ENCODE measurements around the gene CHKA.
A peak's percentile ranks its signal among the peaks of the same experiment; 100 is the strongest.

Gene CHKA

DNA sequence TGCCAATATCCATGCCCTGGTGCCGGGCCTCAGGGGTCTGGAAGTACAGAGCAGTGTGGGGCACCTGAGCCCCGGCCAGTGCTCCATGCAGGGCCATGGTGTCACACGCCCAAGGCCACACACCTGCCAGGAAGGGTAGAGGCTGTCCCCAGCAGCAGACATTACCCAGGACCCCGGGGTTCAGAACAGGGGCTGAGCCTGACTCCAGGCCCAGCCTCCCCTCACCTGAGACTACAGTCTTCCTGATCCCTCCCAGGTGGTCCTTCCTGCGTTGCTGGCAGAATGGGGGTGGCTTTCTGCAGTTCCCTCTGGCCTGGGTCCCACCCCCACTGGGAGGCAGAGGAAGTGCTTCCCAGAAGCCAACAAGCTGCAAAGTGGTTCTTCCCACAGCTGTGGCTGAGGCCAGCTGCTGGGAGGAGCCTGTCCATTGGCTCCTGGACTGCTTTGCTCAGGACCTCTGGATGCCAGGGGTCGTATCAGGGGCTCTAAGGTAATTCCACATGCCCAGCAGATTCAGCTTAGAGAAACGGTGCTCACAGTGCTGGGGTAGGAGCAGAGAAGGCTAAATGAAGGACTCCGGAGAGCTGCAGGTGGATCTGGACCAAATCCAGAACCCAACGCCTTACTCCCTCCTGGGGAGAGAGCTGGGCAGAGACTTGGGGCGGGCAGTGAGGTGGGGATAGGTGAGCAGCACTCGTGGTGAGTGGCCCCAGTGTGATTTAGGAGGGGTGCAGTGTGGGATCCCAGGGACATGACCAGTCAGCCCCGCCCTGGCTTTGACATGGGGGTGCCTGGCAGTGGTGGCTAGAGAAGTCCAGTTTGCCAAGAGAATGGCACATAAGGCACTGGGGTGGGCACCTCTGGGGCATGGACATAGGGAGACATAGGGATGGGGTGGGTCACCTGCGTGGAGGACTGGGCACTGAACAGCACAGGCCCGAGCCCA is 69.7 kb downstream of the CHKA start:
- Mint-ChIP-seq H3K4me3 (no peak overlapping the region), H3K9me3 (no peaks in the 10 kb centered on the region), H3K27me3 (ENCODE audit: low read depth) (no peaks in the 10 kb centered on the region), H3K36me3 (ENCODE audit: low read depth) (peaks cover 4% of the 10 kb centered on the region), H3K4me1 (no peaks in the 10 kb centered on the region), H3K27ac (peak overlapping the region in 1 of 3 experiments; percentile 69)
- TF ChIP-seq, protein P1, sequence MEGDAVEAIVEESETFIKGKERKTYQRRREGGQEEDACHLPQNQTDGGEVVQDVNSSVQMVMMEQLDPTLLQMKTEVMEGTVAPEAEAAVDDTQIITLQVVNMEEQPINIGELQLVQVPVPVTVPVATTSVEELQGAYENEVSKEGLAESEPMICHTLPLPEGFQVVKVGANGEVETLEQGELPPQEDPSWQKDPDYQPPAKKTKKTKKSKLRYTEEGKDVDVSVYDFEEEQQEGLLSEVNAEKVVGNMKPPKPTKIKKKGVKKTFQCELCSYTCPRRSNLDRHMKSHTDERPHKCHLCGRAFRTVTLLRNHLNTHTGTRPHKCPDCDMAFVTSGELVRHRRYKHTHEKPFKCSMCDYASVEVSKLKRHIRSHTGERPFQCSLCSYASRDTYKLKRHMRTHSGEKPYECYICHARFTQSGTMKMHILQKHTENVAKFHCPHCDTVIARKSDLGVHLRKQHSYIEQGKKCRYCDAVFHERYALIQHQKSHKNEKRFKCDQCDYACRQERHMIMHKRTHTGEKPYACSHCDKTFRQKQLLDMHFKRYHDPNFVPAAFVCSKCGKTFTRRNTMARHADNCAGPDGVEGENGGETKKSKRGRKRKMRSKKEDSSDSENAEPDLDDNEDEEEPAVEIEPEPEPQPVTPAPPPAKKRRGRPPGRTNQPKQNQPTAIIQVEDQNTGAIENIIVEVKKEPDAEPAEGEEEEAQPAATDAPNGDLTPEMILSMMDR (IDR thresholded peaks at IDR 0.05; ENCODE audit: unreplicated experiment in 3 of 3), result no peak

DNA sequence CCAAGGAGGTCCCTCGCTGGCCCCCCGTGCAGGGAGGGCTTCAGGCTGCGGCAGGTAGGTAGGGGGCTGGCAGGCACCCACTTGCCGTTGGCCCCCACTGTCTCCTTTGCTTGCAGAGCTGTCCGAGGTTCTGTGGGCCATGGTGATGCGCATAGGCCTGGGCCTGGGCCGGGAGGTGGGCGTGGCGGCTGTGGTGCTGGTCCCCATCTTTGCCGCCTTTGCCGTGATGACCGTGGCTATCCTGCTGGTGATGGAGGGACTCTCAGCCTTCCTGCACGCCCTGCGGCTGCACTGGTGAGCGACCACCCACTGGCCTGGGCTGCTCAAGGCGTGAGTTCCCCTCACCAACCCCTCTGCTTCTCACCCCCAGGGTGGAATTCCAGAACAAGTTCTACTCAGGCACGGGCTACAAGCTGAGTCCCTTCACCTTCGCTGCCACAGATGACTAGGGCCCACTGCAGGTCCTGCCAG is 70.8 kb downstream of the CHKA start:
- Mint-ChIP-seq H3K4me3 (no peak overlapping the region), H3K4me1 (no peaks in the 10 kb centered on the region), H3K36me3 (ENCODE audit: low read depth) (no peaks in the 10 kb centered on the region), H3K27me3 (ENCODE audit: low read depth) (no peaks in the 10 kb centered on the region), H3K27ac (no peak overlapping the region), H3K9me3 (no peaks in the 10 kb centered on the region)
- TF ChIP-seq, protein P1 (IDR thresholded peaks at IDR 0.05; ENCODE audit: unreplicated experiment in 3 of 3), result no peak

DNA sequence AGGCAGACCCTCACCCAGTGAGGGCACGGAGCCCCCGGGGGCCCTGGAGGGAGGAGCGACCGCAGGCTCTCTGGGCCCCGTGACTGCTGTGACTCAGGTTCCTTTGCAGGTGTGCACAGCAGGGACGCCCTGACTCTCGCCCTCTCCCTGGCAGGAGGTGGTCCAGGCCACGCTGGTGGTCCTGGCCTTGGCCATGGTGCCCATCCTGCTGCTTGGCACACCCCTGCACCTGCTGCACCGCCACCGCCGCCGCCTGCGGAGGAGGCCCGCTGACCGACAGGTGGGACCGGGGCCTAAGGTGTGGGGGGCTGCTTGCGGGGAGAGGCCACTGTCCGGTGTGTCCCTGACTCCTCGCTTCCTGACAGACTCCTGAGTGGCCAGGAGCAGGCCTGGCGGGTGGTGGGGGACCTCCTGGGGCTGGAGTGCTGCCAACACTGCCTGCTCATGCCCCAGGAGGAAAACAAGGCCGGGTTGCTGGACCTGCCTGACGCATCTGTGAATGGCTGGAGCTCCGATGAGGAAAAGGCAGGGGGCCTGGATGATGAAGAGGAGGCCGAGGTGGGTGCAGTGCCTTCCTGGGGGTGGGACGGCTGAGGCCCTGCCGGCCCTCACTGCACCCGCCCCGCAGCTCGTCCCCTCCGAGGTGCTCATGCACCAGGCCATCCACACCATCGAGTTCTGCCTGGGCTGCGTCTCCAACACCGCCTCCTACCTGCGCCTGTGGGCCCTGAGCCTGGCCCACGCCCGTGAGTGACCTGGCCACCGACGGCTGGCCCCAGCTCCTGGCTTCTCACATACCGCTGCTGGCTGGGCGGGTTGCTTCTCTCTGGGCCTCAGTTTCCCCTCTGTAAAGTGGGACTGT is 71.4 kb downstream of the CHKA start:
- TF ChIP-seq, protein P1 (IDR thresholded peaks at IDR 0.05; ENCODE audit: unreplicated experiment in 3 of 3), result no peak
- Mint-ChIP-seq H3K36me3 (ENCODE audit: low read depth) (no peaks in the 10 kb centered on the region), H3K9me3 (no peaks in the 10 kb centered on the region), H3K4me1 (no peaks in the 10 kb centered on the region), H3K27me3 (ENCODE audit: low read depth) (no peaks in the 10 kb centered on the region), H3K4me3 (no peak overlapping the region), H3K27ac (no peak overlapping the region)

DNA sequence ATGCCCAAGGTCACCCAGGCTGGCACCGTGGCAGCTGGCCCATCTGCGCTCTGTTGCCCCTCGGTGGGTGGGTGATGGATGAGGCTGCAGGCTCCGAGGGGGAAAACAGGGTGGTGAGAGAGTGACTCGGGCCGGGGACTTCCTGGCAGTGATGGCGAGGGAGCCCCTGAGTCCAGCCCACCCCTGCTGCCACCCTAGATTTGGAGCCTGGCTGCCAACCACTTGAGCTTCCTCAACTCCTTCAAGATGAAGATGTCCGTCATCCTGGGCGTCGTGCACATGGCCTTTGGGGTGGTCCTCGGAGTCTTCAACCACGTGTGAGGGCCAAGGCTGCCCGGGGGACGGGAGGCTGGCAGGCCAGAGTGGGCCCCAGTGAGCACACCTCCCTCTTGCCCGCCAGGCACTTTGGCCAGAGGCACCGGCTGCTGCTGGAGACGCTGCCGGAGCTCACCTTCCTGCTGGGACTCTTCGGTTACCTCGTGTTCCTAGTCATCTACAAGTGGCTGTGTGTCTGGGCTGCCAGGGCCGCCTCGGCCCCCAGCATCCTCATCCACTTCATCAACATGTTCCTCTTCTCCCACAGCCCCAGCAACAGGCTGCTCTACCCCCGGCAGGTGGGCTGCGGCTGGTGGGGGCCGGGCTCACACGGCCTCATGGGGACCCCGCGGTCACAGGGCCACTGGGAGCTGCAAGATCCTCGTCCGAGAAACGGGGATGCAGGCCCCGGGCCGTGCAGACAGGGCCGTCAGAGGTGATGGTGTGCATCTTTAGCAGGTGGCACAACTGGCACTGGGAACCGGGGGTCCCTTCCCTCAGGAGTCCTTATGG is 72.3 kb downstream of the CHKA start:
- Mint-ChIP-seq H3K27me3 (ENCODE audit: low read depth) (no peaks in the 10 kb centered on the region), H3K4me3 (no peak overlapping the region), H3K36me3 (ENCODE audit: low read depth) (no peaks in the 10 kb centered on the region), H3K9me3 (no peaks in the 10 kb centered on the region), H3K4me1 (no peaks in the 10 kb centered on the region), H3K27ac (no peak overlapping the region)
- TF ChIP-seq, protein P1 (IDR thresholded peaks at IDR 0.05; ENCODE audit: unreplicated experiment in 3 of 3), result no peak

DNA sequence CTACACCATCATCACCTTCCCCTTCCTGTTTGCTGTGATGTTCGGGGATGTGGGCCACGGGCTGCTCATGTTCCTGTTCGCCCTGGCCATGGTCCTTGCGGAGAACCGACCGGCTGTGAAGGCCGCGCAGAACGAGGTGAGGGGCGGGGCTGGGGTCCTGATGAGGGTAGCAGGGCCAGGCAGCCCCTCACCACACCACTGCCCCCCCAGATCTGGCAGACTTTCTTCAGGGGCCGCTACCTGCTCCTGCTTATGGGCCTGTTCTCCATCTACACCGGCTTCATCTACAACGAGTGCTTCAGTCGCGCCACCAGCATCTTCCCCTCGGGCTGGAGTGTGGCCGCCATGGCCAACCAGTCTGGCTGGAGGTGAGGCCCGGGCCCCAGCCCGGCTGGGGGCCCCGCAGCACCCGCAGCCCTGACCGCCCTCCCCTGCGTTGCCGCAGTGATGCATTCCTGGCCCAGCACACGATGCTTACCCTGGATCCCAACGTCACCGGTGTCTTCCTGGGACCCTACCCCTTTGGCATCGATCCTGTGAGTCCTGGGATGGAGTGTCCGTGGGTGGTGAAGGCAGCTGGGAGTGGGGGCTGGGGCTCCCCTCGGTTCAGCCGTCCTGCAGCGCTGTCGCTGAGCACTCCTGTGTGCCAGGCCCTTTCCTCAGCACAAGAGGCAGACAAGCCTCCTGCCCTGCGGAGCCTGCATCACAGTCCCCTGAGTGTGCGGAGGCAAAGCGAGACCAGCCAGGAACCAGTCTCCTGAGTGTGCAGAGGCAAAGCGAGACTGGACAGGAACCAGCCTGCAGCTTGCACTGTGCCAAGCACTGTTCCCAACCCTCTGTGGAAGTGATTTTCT is 73.5 kb downstream of the CHKA start:
- Mint-ChIP-seq H3K27me3 (ENCODE audit: low read depth) (no peaks in the 10 kb centered on the region), H3K9me3 (no peaks in the 10 kb centered on the region)

More for the DNA sequence above, 73.5 kb downstream of the CHKA start:
- H3K27ac Mint-ChIP-seq, result no peak overlapping the region
- H3K4me1 Mint-ChIP-seq, result no peaks in the 10 kb centered on the region
- no peaks in the 10 kb centered on the region for H3K36me3 Mint-ChIP-seq (ENCODE audit: low read depth)
- H3K4me3 Mint-ChIP-seq, result no peak overlapping the region
- TF ChIP-seq, protein P1 (IDR thresholded peaks at IDR 0.05; ENCODE audit: unreplicated experiment in 3 of 3), result no peak

Measured in nephron (organoid).